ENCODE results near the gene CACNA1I.
A peak's percentile ranks its signal among the peaks of the same experiment; 100 is the strongest.

CACNA1I gene

GRCh38 chr22:39597236-39597869 is 26.8 kb downstream of the CACNA1I start:
- no peak for TF ChIP-seq CTCF (IDR thresholded peaks at IDR 0.05; ENCODE audit: low read depth, low read length, missing control alignments)
- no peak overlapping the region for H3K4me3 ChIP-seq (ENCODE audit: low read depth, low read length)
- DNase-seq (ENCODE audit: low read depth) = no peak

- DNase-seq (ENCODE audit: low read depth) = no peak
- no peak for TF ChIP-seq CTCF (IDR thresholded peaks at IDR 0.05; ENCODE audit: low read depth, low read length, missing control alignments)
- H3K4me3 ChIP-seq (ENCODE audit: low read depth, low read length) = no peak overlapping the region
Measured at GRCh38 chr22:39598017-39598965, 27.7 kb downstream of the CACNA1I start.

GRCh38 chr22:39600491-39601179 is 30.1 kb downstream of the CACNA1I start:
- DNase-seq (ENCODE audit: low read depth) = no peak
- no peak for TF ChIP-seq CTCF (IDR thresholded peaks at IDR 0.05; ENCODE audit: low read depth, low read length, missing control alignments)
- no peak overlapping the region for H3K4me3 ChIP-seq (ENCODE audit: low read depth, low read length)

GRCh38 chr22:39601180-39601535 is 30.6 kb downstream of the CACNA1I start:
- peak; percentile 3 for TF ChIP-seq CTCF (IDR thresholded peaks at IDR 0.05; ENCODE audit: low read depth, low read length, missing control alignments)
- no peak for DNase-seq (ENCODE audit: low read depth)
- no peak overlapping the region for H3K4me3 ChIP-seq (ENCODE audit: low read depth, low read length)

DNA sequence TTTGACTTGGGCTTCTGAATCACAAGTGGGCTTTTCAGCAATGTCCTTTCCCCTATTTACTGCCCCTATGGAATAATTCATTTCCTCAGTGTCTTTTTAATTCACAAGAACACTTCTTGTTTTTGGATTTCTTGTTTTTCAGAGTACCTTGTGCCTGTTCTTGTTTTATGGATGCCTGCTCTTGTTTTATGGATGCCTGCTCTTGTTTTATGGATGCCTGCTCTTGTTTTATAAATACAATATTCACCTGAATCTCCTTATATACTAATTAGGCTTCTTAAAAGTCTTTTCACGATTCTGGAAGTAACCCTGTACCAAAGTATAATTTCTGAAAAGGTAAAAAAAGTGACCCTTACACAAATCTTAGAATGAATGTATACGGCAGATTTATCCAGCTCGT is 32.8 kb downstream of the CACNA1I start:
- H3K4me3 ChIP-seq (ENCODE audit: low read depth, low read length) = no peak overlapping the region
- no peak for TF ChIP-seq CTCF (IDR thresholded peaks at IDR 0.05; ENCODE audit: low read depth, low read length, missing control alignments)

DNA sequence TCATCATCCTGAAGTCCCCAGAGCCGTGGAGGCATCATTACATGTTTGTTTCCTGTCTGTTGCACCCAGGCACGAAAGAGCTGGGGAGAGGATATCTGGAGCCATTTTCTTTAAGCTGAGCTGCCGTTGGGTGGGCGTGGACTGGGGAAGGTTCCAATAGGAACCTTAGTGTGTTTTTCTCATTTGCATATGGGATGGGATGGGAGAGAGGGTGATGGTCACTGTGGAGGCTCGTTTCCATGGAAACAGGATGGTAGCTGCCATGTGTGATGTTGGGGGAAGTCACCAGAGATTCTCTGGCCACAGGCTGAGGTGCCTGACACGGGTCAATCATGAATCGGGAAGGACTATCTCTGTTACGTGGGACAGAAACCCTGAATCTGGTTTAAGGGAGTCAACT is 39.7 kb downstream of the CACNA1I start:
- DNase-seq (ENCODE audit: low read depth) = no peak
- no peak overlapping the region for H3K4me3 ChIP-seq (ENCODE audit: low read depth, low read length)
- TF ChIP-seq CTCF (IDR thresholded peaks at IDR 0.05; ENCODE audit: low read depth, low read length, missing control alignments) = no peak

More for the DNA sequence above, 32.8 kb downstream of the CACNA1I start:
- no peak for DNase-seq (ENCODE audit: low read depth)

Measured in GM12864 (cell line).